ENCODE measurements around the gene ENPP7. TPM values are rescaled to one million over a fixed set of nuclear protein-coding genes. Genes with fewer than 3 reads are reported as not detected.

ENPP7 gene
- total RNA-seq, 1 donor from 2014 or later: not detected

DNA sequence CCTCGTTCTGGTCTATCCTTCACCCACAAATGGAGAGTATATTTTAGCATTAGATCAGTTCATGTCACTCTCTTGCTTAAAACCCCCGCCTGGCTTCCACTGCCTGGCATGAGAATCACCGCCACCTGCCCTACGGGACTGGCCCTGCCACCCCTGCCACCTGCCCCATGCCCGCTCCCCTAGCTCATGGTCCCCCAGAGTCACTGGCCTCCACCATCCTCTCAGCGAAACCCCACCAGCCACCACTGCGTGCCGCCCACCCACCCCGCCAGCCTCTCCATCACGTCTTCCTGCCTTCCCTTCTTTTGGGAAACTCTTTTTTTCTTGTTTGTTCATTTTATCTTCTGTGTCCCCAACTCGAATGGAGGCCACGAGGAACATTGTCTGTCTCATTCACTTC lies 982 bp upstream of the ENPP7 start:
- Mint-ChIP-seq H3K4me3 (ENCODE audit: low read depth) (no peak overlapping the region), H3K27me3 (no peaks in the 10 kb centered on the region), H3K9me3 (ENCODE audit: low read depth) (no peaks in the 10 kb centered on the region), H3K27ac (no peak overlapping the region), H3K36me3 (ENCODE audit: insufficient read depth) (no peaks in the 10 kb centered on the region), H3K4me1 (ENCODE audit: low read depth) (peaks cover 8% of the 10 kb centered on the region)
- DNase-seq (ENCODE audit: low spot score, unreplicated experiment): no peak
- TF ChIP-seq, protein P1, sequence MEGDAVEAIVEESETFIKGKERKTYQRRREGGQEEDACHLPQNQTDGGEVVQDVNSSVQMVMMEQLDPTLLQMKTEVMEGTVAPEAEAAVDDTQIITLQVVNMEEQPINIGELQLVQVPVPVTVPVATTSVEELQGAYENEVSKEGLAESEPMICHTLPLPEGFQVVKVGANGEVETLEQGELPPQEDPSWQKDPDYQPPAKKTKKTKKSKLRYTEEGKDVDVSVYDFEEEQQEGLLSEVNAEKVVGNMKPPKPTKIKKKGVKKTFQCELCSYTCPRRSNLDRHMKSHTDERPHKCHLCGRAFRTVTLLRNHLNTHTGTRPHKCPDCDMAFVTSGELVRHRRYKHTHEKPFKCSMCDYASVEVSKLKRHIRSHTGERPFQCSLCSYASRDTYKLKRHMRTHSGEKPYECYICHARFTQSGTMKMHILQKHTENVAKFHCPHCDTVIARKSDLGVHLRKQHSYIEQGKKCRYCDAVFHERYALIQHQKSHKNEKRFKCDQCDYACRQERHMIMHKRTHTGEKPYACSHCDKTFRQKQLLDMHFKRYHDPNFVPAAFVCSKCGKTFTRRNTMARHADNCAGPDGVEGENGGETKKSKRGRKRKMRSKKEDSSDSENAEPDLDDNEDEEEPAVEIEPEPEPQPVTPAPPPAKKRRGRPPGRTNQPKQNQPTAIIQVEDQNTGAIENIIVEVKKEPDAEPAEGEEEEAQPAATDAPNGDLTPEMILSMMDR (IDR thresholded peaks at IDR 0.05; ENCODE audit: unreplicated experiment): no peak

DNA sequence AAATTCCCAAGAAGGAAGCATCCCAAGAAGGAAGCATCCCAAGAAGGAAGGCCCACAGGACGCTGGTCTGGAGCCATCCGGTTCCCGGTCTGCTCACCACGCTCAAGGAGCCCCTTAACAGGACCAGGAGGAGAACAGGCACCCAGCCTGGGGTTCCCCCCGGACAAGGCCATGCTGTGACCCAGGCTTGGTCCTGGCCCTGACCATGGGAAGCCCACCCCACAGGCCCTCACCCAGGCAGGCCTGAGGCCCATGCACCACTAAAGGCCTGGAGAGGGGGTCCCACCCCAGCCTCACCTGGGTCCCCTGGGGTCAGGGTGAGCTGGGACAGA lies 340 bp upstream of the ENPP7 start:
- TF ChIP-seq, protein P1 (IDR thresholded peaks at IDR 0.05; ENCODE audit: unreplicated experiment): no peak
- Mint-ChIP-seq H3K9me3 (ENCODE audit: low read depth) (no peaks in the 10 kb centered on the region), H3K27ac (no peak overlapping the region), H3K27me3 (no peaks in the 10 kb centered on the region), H3K4me1 (ENCODE audit: low read depth) (peaks cover 8% of the 10 kb centered on the region), H3K4me3 (ENCODE audit: low read depth) (no peak overlapping the region), H3K36me3 (ENCODE audit: insufficient read depth) (no peaks in the 10 kb centered on the region)
- DNase-seq (ENCODE audit: low spot score, unreplicated experiment): no peak

- H3K4me3 Mint-ChIP-seq (ENCODE audit: low read depth): no peak overlapping the region
- DNase-seq (ENCODE audit: low spot score, unreplicated experiment): no peak
- H3K36me3 Mint-ChIP-seq (ENCODE audit: insufficient read depth): no peaks in the 10 kb centered on the region
- no peak overlapping the region for H3K27ac Mint-ChIP-seq
- peaks cover 8% of the 10 kb centered on the region for H3K4me1 Mint-ChIP-seq (ENCODE audit: low read depth)
- no peaks in the 10 kb centered on the region for H3K9me3 Mint-ChIP-seq (ENCODE audit: low read depth)
- no peaks in the 10 kb centered on the region for H3K27me3 Mint-ChIP-seq
- TF ChIP-seq, protein P1 (IDR thresholded peaks at IDR 0.05; ENCODE audit: unreplicated experiment): no peak
These were observed 1.5 kb downstream of the ENPP7 start for GRCh38 chr17:79732254-79732653.

GRCh38 chr17:79732804-79733691 lies 2.3 kb downstream of the ENPP7 start:
- Mint-ChIP-seq H3K4me1 (ENCODE audit: low read depth) (peaks cover 11% of the 10 kb centered on the region), H3K9me3 (ENCODE audit: low read depth) (no peaks in the 10 kb centered on the region), H3K27me3 (no peaks in the 10 kb centered on the region), H3K27ac (no peak overlapping the region), H3K36me3 (ENCODE audit: insufficient read depth) (no peaks in the 10 kb centered on the region), H3K4me3 (ENCODE audit: low read depth) (no peak overlapping the region)
- TF ChIP-seq, protein P1 (IDR thresholded peaks at IDR 0.05; ENCODE audit: unreplicated experiment): no peak
- DNase-seq (ENCODE audit: low spot score, unreplicated experiment): no peak

GRCh38 chr17:79733692-79734070 lies 2.9 kb downstream of the ENPP7 start:
- no peak for DNase-seq (ENCODE audit: low spot score, unreplicated experiment)
- no peaks in the 10 kb centered on the region for H3K36me3 Mint-ChIP-seq (ENCODE audit: insufficient read depth)
- no peak overlapping the region for H3K27ac Mint-ChIP-seq
- H3K4me3 Mint-ChIP-seq (ENCODE audit: low read depth): no peak overlapping the region
- H3K27me3 Mint-ChIP-seq: no peaks in the 10 kb centered on the region
- TF ChIP-seq, protein P1 (IDR thresholded peaks at IDR 0.05; ENCODE audit: unreplicated experiment): no peak
- no peaks in the 10 kb centered on the region for H3K9me3 Mint-ChIP-seq (ENCODE audit: low read depth)
- H3K4me1 Mint-ChIP-seq (ENCODE audit: low read depth): peaks cover 14% of the 10 kb centered on the region

Data from progenitor cell of endocrine pancreas (in vitro differentiated cells).